HG03280 (cell line): ENCODE data around the gene HAPLN3.

Experiments used
- ATAC-seq: cut with Tn5 transposase; IDR thresholded peaks from one replicate; pipeline ENCODE4 v1.9.1; 2021; ENCODE audit warnings: mild to moderate bottlenecking, moderate library complexity; ENCODE audit not compliant: unreplicated experiment

The HAPLN3 gene

GRCh38 chr15:88897142-88897455 is 1.8 kb upstream of the HAPLN3 start:
- ATAC-seq: no peak

- ATAC-seq: no peak
These were observed 1.1 kb upstream of the HAPLN3 start for GRCh38 chr15:88896333-88897033.

GRCh38 chr15:88894348-88894818 is 961 bp downstream of the HAPLN3 start:
- no peak for ATAC-seq

- ATAC-seq: no peak
These were observed 3.6 kb downstream of the HAPLN3 start for GRCh38 chr15:88891540-88892254.

GRCh38 chr15:88890495-88890894 is 4.8 kb downstream of the HAPLN3 start:
- no peak for ATAC-seq

GRCh38 chr15:88888719-88889118 is 6.6 kb downstream of the HAPLN3 start:
- ATAC-seq: no peak

GRCh38 chr15:88887068-88887580 is 8.2 kb downstream of the HAPLN3 start:
- ATAC-seq: no peak

- no peak for ATAC-seq
These were observed 12.6 kb downstream of the HAPLN3 start for GRCh38 chr15:88882785-88883184.

- ATAC-seq: no peak
These were observed 13.6 kb downstream of the HAPLN3 start for GRCh38 chr15:88881775-88882174.

- ATAC-seq: no peak
These were observed 14.2 kb downstream of the HAPLN3 start for GRCh38 chr15:88880944-88881740.

- ATAC-seq: peak; percentile 69
These were observed 16.6 kb downstream of the HAPLN3 start for GRCh38 chr15:88878720-88879184.

GRCh38 chr15:88877906-88878305 is 17.4 kb downstream of the HAPLN3 start:
- no peak for ATAC-seq

- ATAC-seq: no peak
These were observed 17.9 kb downstream of the HAPLN3 start for GRCh38 chr15:88877415-88877814.

- ATAC-seq: no peak
These were observed 18.8 kb downstream of the HAPLN3 start for GRCh38 chr15:88876573-88876972.

GRCh38 chr15:88874684-88875083 is 20.7 kb downstream of the HAPLN3 start:
- ATAC-seq: no peak

- no peak for ATAC-seq
These were observed 21.1 kb downstream of the HAPLN3 start for GRCh38 chr15:88874275-88874674.

GRCh38 chr15:88873786-88874185 is 21.6 kb downstream of the HAPLN3 start:
- ATAC-seq: no peak

GRCh38 chr15:88872706-88873105 is 22.6 kb downstream of the HAPLN3 start:
- no peak for ATAC-seq

GRCh38 chr15:88872106-88872505 is 23.2 kb downstream of the HAPLN3 start:
- ATAC-seq: no peak

- ATAC-seq: no peak
These were observed 24.0 kb downstream of the HAPLN3 start for GRCh38 chr15:88871313-88871712.

- no peak for ATAC-seq
These were observed 29.0 kb downstream of the HAPLN3 start for GRCh38 chr15:88866295-88866881.
